ENCODE measurements around the gene ZNF398.
A peak's percentile ranks its signal among the peaks of the same experiment; 100 is the strongest.

Gene ZNF398

DNA sequence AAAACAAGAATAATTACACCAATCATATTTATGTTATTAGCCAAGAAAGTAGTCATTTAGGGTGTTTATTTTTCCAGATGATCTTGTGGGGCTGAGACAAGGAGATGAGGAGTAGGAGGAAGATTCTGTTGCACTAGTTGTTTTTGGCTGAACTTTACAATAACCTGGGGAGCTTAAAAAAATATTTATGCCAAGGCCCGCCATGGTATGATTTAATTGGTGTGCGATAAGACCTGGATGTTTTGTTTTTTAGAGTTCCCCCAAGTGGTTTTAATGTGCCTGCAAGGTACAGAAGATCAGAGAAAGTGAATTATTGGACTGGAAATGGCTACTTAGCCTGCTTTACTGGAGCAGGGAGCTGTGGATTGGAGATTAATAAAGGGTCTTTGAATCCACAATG lies 41.0 kb downstream of the ZNF398 start:
- no peaks in the 10 kb centered on the region for H3K4me1 ChIP-seq (ENCODE audit: control insufficient read depth, low read depth, low read length)
- no peak overlapping the region for H3K27ac ChIP-seq (ENCODE audit: low read length)
- no peaks in the 10 kb centered on the region for H3K27me3 ChIP-seq (ENCODE audit: control insufficient read depth, insufficient read depth, low read length)
- H3K9me3 ChIP-seq (ENCODE audit: control insufficient read depth, low read depth, low read length): no peaks in the 10 kb centered on the region
- H3K9ac ChIP-seq (ENCODE audit: low read length): no peak overlapping the region
- no peak overlapping the region for H3K4me3 ChIP-seq (ENCODE audit: low read length)
- H3K36me3 ChIP-seq (ENCODE audit: control insufficient read depth, low read depth, low read length): no peaks in the 10 kb centered on the region

DNA sequence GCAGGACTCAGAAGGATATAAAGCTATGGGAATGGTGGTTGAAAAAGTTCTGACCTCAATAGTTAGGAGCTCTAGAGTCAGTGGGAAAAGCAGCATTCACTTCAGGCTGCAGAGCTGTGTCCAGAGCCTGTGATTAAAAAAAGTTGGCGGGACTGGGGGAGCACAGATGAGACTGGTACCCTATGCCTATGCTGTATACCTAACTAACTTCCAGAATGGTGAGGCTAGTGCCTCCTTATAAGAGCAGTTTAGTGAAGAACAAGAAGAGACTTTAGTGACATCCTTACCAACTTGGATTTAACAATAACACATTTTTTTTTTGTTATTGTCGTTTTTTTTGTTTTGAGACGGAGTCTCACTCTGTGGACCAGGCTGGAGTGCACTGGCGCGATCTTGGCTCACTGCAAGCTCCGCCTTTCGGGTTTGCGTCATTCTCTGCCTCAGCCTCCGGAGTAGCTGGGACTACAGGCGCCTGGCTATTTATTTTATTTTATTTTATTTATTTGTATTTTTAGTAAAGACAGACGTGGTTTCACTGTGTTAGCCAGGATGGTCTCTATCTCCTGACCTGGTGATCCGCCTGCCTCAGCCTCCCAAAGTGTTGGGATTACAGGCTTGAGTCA lies 41.5 kb downstream of the ZNF398 start:
- Histone ChIP-seq H3K4me3 (ENCODE audit: low read length) (no peak overlapping the region), H3K27me3 (ENCODE audit: control insufficient read depth, insufficient read depth, low read length) (no peaks in the 10 kb centered on the region), H3K9ac (ENCODE audit: low read length) (no peak overlapping the region), H3K27ac (ENCODE audit: low read length) (no peak overlapping the region), H3K9me3 (ENCODE audit: control insufficient read depth, low read depth, low read length) (no peaks in the 10 kb centered on the region), H3K4me1 (ENCODE audit: control insufficient read depth, low read depth, low read length) (no peaks in the 10 kb centered on the region), H3K36me3 (ENCODE audit: control insufficient read depth, low read depth, low read length) (no peaks in the 10 kb centered on the region)

DNA sequence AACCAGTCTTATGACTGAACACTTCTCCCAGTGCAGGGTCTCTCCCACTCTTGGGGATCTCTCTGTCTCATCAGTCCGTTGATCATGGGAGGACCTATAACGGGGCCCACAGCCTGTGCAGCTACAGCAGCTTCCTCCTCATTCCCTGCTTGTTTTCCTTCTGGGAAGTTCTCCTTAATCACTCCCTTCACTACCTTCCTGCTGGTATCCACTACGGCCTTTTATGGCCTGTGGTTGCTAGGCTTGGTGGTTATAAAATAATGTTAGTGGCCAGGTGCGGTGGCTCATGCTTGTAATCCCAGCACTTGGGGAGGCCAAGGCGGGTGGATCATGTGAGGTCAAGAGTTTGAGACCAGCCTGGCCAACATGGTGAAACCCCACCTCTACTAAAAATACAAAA lies 44.6 kb downstream of the ZNF398 start:
- Histone ChIP-seq H3K4me3 (ENCODE audit: low read length) (no peak overlapping the region), H3K4me1 (ENCODE audit: control insufficient read depth, low read depth, low read length) (no peaks in the 10 kb centered on the region), H3K27me3 (ENCODE audit: control insufficient read depth, insufficient read depth, low read length) (no peaks in the 10 kb centered on the region), H3K9ac (ENCODE audit: low read length) (no peak overlapping the region), H3K36me3 (ENCODE audit: control insufficient read depth, low read depth, low read length) (no peaks in the 10 kb centered on the region), H3K27ac (ENCODE audit: low read length) (no peak overlapping the region), H3K9me3 (ENCODE audit: control insufficient read depth, low read depth, low read length) (no peaks in the 10 kb centered on the region)

DNA sequence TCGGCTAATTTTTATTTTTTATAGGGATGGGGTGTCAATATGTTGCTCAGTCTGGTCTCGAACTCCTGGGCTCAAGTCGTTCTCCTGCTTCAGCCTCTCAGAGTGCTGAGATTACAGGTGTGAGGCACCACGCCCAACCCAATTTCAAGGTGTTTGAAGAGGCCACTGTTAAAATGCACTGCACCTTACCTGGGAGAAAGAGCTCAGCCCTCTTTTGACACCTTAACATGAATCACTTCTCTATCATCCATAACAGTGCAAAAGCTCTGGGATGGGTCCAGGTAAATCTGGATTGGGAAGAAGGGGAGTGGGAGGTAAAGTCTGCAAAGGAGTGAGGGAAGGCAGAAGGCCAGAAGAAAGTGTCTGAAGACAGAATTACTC lies 47.5 kb downstream of the ZNF398 start:
- Histone ChIP-seq H3K4me1 (ENCODE audit: control insufficient read depth, low read depth, low read length) (no peaks in the 10 kb centered on the region), H3K27ac (ENCODE audit: low read length) (no peak overlapping the region), H3K9me3 (ENCODE audit: control insufficient read depth, low read depth, low read length) (no peaks in the 10 kb centered on the region), H3K9ac (ENCODE audit: low read length) (peak overlapping the region; percentile 75), H3K4me3 (ENCODE audit: low read length) (peak overlapping the region; percentile 87), H3K36me3 (ENCODE audit: control insufficient read depth, low read depth, low read length) (peaks cover 14% of the 10 kb centered on the region), H3K27me3 (ENCODE audit: control insufficient read depth, insufficient read depth, low read length) (no peaks in the 10 kb centered on the region)

DNA sequence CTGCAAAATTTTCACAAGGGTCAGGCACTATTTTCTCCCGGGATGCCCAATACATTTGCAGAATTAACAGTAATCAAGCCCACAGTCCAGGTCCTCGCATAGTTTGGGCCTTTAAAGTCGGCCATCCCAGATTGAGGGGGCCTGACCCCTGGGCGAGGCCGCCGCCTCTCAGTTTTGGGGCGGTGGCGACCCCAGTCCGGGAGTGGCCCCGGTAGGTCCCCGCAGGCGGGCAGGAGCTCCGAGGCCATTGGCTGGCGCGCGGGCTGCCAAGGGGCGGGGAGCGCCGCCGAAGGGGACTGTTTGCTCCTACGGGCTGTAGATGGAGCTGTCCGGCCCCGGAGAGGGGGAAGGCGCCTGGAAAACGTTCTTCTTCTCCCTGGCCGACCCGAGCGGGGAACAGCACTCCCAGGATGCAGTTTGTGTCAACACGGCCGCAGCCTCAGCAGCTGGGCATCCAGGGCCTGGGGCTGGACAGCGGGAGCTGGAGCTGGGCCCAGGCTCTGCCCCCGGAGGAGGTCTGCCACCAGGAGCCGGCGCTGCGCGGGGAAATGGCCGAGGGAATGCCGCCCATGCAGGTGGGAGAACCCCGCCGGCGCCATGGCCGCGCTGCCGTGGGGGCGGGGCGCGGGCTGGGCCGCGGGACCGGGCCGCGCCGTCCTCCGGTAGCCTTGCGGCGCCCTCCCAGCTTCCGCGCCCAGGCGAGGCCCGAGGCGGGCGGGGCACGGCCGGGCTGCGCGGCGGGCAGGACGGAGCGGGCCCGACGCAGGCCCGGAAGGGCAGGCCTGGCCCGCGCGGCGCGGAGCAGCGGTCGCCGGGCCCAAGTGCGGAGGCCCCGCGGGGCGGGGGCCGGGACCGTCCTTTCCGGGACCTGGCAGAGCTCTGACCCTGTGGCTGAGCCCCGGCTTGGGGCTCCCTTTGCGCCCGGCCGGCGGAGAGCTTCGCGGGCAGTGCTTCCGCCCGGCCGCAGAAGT lies 48.2 kb downstream of the ZNF398 start, which contains the start of gene ZNF282:
ZNF282 (plus strand) TSS at position 367 of the 971 bp plus-strand sequence; CDS start at position 411, 44 bp downstream.
- no peaks in the 10 kb centered on the region for H3K9me3 ChIP-seq (ENCODE audit: control insufficient read depth, low read depth, low read length)
- H3K27ac ChIP-seq (ENCODE audit: low read length): no peak within 1 kb of the TSS

DNA sequence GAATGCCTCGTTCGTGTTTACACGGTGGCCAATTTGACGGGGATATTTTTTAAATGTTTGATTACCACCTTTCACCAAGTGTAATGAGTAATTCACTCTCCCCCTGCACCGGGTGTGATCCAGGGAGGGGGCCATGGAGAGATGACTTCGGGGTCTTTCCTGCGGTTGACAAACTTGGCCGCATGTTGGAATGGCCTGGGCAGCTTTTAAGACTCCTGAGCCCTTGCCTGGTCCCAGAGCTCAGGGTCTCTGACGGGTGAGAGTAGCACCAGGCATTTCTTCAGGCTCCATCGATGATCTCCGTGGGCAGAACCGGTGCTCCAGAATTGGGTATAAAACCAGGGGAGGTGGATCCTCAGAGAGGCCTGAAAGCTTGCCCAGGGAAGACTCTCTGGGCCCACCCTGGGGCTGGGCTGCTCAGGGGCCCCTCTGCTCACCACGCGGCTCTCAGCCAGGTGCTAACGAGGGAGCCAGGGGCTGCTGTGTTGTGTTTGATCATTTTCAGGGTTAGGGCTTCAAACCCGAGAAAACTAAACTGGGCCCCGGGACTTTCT lies 49.0 kb downstream of the ZNF398 start:
- Histone ChIP-seq H3K4me1 (ENCODE audit: control insufficient read depth, low read depth, low read length) (no peaks in the 10 kb centered on the region), H3K9ac (ENCODE audit: low read length) (peak overlapping the region; percentile 67), H3K9me3 (ENCODE audit: control insufficient read depth, low read depth, low read length) (no peaks in the 10 kb centered on the region), H3K27me3 (ENCODE audit: control insufficient read depth, insufficient read depth, low read length) (no peaks in the 10 kb centered on the region), H3K4me3 (ENCODE audit: low read length) (peak overlapping the region; percentile 87), H3K27ac (ENCODE audit: low read length) (no peak overlapping the region), H3K36me3 (ENCODE audit: control insufficient read depth, low read depth, low read length) (peaks cover 26% of the 10 kb centered on the region)

More for the DNA sequence above, 48.2 kb downstream of the ZNF398 start, which contains the start of gene ZNF282:
- H3K4me1 ChIP-seq (ENCODE audit: control insufficient read depth, low read depth, low read length): no peaks in the 10 kb centered on the region
- H3K27me3 ChIP-seq (ENCODE audit: control insufficient read depth, insufficient read depth, low read length): no peaks in the 10 kb centered on the region
- peak within 1 kb of the TSS; percentile 87 for H3K4me3 ChIP-seq (ENCODE audit: low read length)
- H3K9ac ChIP-seq (ENCODE audit: low read length): peak within 1 kb of the TSS; percentile 75
- peaks cover 19% of the 10 kb centered on the region for H3K36me3 ChIP-seq (ENCODE audit: control insufficient read depth, low read depth, low read length)

DNA sequence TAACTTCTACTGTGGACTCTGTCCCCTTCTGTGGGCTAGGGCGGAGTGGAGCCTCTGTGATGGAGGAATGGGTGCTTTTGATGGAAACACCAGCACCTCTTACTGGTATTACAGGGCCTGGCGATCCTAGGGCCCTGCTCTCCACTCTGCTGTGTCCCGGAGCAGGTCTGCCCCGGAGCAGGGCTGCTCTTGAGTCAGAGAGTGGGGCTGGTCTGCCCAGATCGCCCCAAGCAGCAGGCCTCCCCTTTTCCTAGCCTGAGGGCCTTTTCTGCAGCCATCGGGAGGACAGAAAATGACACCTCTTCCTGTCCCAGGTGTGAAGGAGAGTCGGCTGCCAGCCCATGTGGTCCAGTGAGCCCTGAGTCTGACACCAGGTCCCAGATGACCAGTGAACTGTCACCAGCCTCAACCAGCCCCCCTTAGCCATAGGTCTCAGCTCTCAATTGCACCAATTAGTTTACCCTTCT lies 49.5 kb downstream of the ZNF398 start:
- Histone ChIP-seq H3K9ac (ENCODE audit: low read length) (peak overlapping the region; percentile 67), H3K4me3 (ENCODE audit: low read length) (peak overlapping the region; percentile 87), H3K9me3 (ENCODE audit: control insufficient read depth, low read depth, low read length) (no peaks in the 10 kb centered on the region), H3K27ac (ENCODE audit: low read length) (no peak overlapping the region), H3K27me3 (ENCODE audit: control insufficient read depth, insufficient read depth, low read length) (no peaks in the 10 kb centered on the region), H3K4me1 (ENCODE audit: control insufficient read depth, low read depth, low read length) (no peaks in the 10 kb centered on the region), H3K36me3 (ENCODE audit: control insufficient read depth, low read depth, low read length) (peaks cover 30% of the 10 kb centered on the region)

DNA sequence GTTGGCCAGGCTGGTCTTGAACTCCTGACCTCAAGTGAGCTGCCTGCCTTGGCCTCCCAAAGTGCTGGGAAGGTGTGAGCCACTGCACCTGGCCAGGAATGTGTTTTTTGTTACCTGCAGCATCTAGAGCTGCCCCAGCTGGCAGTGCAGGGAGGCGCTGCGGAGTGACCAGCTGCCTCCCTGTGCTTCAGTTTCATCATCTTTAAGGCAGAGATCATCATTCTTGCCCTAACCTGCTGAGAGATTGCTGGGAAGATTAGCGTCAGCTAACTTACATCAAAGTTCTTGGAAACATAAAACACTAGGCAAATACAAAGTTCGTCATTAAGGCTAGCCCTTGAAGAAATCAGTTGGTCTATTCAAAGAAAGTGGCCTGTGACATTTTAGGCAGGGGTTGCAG lies 50.4 kb downstream of the ZNF398 start:
- no peak overlapping the region for H3K9ac ChIP-seq (ENCODE audit: low read length)
- H3K27me3 ChIP-seq (ENCODE audit: control insufficient read depth, insufficient read depth, low read length): no peaks in the 10 kb centered on the region
- peaks cover 33% of the 10 kb centered on the region for H3K36me3 ChIP-seq (ENCODE audit: control insufficient read depth, low read depth, low read length)
- H3K4me1 ChIP-seq (ENCODE audit: control insufficient read depth, low read depth, low read length): no peaks in the 10 kb centered on the region
- no peak overlapping the region for H3K27ac ChIP-seq (ENCODE audit: low read length)
- no peak overlapping the region for H3K4me3 ChIP-seq (ENCODE audit: low read length)
- no peaks in the 10 kb centered on the region for H3K9me3 ChIP-seq (ENCODE audit: control insufficient read depth, low read depth, low read length)

DNA sequence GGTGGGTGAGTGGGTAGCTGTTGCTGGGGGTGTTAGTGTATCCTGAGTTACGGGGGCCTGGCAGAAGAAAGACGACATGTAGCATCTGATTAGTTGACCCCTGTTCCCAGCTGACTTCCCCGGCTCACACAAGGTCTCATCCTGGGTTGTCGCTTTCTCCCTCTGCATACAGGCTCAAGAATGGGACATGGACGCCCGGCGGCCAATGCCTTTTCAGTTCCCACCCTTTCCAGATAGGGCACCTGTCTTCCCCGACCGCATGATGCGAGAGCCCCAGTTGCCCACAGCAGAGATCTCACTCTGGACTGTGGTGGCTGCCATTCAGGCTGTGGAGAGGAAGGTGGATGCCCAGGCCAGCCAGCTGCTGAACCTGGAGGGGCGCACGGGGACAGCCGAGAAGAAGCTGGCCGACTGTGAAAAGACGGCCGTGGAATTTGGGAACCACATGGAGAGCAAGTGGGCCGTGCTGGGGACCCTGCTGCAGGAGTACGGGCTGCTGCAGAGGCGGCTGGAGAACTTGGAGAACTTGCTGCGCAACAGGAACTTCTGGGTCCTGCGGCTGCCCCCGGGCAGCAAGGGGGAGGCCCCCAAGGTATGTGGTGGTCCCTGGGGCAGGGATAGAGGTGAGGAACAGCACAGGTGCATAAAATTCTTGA lies 51.0 kb downstream of the ZNF398 start:
- Histone ChIP-seq H3K36me3 (ENCODE audit: control insufficient read depth, low read depth, low read length) (peaks cover 39% of the 10 kb centered on the region), H3K9ac (ENCODE audit: low read length) (no peak overlapping the region)

DNA sequence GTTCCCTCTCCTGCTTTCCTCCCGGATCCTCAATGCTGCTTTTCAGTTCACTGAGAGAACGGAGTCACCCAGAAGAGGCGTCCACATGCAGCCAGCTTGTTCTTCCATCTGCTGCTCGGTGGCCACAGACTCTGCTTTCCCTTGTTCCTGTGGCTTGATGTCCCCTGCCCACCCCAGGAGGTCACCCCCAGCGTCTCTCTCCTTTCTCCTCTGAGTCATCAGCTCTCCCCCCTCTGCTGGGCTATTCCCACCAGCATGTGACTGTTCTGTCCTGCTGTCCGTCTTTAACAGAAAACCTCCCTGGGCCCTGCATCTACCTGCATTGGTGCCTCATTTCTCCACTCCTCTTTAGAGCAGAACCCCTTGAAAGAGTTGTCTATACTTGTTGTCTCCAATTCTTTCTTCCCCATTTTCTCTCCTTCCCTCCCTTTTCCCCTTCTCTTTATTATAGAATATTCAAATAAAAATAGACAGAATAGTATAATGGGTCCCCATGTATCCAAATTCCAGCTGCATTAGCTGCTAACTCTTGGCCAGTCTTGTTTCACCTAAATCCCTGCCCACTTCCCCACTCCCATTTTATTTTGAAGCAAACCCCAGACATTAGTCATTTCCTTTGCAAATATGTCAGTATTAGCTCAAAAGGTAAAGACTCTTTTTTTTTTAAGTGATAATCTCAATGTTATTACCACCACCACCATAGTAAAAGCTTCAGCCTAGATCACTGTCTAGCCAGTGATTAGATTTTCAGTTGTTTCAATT lies 52.2 kb downstream of the ZNF398 start:
- Histone ChIP-seq H3K27ac (ENCODE audit: low read length) (no peak overlapping the region), H3K4me1 (ENCODE audit: control insufficient read depth, low read depth, low read length) (no peaks in the 10 kb centered on the region), H3K9me3 (ENCODE audit: control insufficient read depth, low read depth, low read length) (no peaks in the 10 kb centered on the region), H3K27me3 (ENCODE audit: control insufficient read depth, insufficient read depth, low read length) (no peaks in the 10 kb centered on the region), H3K36me3 (ENCODE audit: control insufficient read depth, low read depth, low read length) (peaks cover 50% of the 10 kb centered on the region), H3K4me3 (ENCODE audit: low read length) (no peak overlapping the region), H3K9ac (ENCODE audit: low read length) (no peak overlapping the region)

More for the DNA sequence above, 51.0 kb downstream of the ZNF398 start:
- no peaks in the 10 kb centered on the region for H3K9me3 ChIP-seq (ENCODE audit: control insufficient read depth, low read depth, low read length)
- no peaks in the 10 kb centered on the region for H3K27me3 ChIP-seq (ENCODE audit: control insufficient read depth, insufficient read depth, low read length)
- H3K4me3 ChIP-seq (ENCODE audit: low read length): no peak overlapping the region
- H3K27ac ChIP-seq (ENCODE audit: low read length): no peak overlapping the region
- H3K4me1 ChIP-seq (ENCODE audit: control insufficient read depth, low read depth, low read length): no peaks in the 10 kb centered on the region

Data from iPS-18a (cell line).